NCI-H146 (cell line): ENCODE results near the gene CRAMP1.

Source experiments
- DNase-seq: peaks from one replicate; lab custom pipeline; 2025; lab: John Stamatoyannopoulos, UW

Gene CRAMP1

DNA sequence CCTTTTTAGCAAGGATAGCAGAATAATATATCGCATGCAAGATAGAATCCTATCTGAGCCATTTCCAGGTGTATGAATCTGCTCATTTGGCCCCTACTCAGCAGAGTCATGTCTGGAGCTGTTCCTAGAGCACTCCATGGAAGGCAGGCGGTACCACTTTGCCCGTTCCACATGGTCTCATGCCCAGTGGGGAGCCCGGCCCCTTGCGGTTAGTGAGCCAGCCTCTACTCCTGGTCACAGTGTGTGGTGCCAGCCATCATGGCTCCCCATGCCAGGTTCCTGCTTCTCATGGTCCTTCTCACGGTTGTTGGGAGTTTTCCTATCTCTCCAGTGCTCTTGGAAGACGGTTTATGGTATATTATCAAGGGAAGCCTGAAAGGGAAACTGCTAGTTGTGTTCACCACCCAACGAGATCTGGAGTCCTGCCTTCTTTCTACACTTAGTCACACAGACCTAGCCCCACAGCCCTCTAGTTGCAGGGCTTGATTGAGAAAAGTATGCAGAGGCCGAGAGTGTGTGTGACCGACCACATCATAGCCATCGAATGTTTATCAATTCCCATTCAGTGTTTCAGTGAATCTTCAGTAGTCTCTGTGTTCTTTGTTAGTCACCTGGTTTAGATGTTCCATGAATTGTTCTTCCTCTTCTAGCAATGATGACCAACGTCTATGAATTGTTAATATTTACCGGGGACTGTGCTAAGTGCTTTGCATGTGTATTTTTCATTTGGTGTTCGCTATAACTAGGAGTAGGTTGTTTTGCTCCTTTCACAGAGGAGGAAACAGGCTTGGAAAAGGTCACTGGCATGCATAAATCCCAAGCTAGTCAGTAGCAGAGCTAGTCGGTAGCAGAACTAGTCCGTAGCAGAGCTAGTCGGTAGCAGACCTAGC, 75.5 kb downstream of the CRAMP1 start:
- DNase-seq = no peak

DNA sequence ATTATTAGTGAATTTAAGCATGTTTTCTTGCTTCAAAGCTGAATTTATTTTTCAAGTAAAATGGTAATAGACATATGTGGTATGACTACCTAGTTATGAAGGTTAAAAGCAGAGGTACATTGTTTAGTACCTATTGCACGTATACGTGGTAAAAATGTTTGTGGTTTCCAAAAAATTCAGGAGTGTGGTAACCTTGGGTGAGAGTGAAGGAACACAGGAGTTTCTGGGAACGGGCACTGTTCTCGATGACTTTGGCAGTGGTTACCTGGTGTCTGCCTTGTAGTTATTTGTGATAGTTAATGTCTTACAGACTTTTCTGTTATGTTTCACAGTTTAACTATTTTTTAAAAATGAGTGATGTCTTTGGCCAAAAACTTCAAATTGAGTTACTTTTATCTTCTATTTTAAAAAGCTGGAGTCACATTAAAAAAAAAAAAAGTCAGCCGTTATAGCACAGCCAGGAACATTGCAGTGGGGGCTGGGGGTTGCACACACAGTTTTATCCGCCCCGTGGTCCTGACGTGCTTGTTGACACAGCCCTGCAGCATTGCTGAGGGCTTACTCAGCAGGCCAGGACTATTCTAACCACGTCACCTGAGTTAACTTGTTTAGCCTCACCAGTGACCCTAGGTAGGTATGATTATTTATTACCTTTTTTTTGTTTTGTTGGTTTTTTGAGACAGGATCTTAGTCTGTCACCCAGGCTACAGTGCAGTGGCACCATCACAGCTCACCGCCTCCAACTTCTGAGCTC, 76.8 kb downstream of the CRAMP1 start:
- DNase-seq = no peak

DNA sequence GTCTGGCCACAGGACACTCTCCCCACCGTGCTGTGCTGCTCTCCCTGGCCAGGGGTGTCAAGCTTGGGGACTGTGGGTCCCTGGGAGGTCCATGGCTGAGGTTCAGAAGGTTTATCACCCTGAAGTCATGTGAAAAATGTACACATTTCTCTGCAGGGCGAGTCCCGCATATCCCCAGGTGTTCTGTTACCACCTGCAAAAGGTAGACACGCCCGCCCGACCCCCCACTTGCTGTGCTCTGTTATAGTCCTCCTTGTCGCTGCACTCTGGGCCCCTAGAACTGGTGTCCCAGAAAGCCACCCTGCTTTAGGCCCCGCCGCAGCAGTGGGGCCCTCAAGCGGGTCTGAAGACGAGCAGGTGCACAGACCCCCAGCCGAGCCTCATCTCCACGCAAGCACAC, 77.7 kb downstream of the CRAMP1 start:
- DNase-seq = no peak

DNA sequence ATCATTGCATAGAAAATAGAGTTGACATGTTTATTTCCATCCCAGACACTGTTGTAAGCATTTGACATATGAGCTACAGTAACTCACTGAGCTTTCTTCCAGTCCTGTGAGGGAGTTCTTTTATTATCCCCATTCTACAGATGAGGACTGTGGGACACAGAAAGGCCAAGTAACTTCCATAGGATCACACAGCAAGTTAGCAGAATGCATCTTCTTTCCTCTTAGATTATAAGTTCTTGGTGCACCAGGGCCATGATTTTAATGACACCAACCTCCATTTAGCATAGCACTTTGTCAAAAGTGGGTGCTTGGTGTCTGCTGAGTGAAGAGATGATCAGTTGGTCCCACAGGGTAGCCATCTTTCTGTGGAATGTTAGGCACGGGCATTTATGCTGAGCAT, 78.7 kb downstream of the CRAMP1 start:
- no peak for DNase-seq

DNA sequence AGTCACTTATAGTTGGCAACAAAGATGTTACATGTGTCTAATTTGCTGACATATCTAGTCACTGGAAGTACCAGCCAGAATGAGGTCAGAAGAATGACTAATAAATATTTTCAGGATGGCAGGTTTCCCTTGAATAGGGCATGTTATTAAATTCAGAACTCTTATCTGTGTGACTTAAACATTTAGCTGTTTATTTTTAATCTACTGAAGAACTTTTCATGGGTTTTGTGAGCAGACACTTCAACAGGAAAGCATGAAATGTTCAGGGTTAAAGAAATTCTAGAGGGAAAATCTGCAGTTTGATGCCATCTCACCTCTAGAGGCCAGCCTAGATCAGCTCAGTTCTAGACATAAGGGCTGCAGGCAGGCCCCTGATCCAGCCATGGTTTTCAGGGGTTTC, 79.1 kb downstream of the CRAMP1 start:
- DNase-seq = no peak

DNA sequence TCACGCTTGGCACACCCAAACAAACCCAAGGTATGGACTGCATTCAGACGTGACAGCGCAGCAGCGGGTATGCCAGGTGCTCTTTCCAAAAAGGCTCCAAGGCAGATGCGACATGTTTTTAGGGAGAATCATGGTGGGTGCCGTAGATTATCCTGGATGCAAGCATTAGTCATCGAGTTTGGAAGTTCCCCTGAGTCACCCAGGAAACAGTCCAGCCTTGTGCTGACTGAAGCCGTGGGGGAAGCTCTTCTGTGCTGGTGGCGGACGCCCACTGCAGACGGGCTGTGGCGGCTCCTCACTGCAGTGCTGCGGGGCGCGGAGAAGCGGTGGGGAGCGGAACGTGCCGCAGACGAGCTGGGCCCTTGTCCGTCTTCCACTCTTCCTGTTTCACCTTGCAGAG, 79.8 kb downstream of the CRAMP1 start:
- no peak for DNase-seq

DNA sequence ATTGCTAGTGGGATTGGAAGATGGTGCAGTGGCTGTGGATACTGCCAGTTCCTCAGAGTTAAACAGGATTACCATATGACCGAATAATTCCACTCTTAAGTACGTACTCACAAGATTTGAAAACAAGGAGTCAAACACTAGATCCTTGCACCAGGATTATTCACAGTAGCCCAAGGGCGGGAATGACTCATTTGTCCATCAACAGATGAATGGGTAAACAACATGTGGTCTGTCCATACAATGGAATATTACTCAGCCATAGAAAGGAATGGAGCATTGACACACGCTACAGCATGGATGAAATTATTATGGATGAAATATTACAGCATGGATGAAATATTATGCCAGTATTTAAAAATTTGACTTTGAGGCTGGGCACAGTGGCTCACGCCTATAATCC, 84.7 kb downstream of the CRAMP1 start:
- no peak for DNase-seq

DNA sequence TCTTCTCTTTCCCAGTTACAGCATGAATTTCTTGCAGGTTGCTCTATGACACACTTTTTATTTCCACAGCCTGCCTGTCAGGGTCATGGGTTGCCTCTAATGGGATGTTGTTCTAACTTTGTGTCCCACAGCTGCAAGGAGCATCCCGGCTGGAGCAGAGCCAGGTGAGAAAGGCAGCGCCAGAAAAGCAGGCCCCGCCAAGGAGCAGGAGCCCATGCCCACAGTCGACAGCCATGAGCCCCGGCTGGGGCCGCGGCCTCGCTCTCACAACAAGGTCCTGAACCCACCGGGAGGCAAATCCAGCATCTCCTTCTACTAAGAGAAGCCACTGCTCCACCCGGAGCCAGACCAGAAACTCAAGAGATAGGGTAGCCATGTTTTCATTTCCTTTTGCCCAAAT, 86.5 kb downstream of the CRAMP1 start:
- DNase-seq = no peak

DNA sequence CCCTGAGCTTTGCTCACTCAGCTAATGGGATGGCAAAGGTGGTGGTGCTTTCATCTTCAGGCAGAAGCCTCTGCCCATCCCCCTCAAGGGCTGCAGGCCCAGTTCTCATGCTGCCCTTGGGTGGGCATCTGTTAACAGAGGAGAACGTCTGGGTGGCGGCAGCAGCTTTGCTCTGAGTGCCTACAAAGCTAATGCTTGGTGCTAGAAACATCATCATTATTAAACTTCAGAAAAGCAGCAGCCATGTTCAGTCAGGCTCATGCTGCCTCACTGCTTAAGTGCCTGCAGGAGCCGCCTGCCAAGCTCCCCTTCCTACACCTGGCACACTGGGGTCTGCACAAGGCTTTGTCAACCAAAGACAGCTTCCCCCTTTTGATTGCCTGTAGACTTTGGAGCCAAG, 88.1 kb downstream of the CRAMP1 start:
- no peak for DNase-seq

DNA sequence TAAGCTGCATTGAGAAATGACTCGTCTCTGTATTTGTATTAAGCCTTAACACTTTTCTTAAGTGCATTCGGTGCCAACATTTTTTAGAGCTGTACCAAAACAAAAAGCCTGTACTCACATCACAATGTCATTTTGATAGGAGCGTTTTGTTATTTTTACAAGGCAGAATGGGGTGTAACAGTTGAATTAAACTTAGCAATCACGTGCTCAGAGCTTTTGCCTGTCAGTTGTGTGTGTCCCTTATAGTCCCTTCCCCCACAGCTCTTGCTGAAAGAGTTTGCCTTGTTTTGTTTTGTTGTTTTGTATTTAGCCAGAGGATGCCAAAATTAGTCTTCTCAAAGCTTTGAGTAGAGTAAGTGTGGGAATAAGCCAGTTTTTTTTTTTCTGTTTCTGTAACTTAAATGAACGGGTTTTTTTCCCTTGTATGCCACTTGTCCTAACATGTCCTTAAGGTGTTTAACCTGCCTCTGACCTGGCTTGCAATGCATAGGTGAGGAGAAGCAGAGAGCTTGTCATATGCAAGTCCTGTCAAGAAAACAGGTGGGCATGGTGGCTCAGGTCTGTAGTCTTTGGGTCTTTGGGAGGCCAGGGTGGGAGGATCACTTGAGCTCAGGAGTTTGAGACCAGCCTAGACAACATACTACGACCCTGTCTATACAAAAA, 89.2 kb downstream of the CRAMP1 start:
- no peak for DNase-seq

DNA sequence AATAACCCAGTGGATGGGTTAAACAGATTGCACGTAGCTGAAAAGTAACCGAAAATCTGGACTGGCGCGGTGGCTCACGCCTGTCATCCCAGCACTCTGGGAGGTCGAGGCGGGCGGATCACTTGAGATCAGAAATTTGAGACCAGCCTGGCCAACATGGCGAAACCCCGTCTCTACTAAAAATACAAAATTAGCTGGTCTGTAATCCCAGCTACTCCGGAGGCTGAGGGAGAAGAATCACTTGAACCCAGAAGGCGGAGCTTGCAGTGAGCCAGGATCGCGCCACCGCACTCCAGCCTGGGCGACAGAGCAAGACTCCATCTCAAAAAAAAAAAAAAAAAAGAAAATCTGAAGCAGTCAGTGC, 93.1 kb downstream of the CRAMP1 start:
- peak; percentile 33 for DNase-seq

DNA sequence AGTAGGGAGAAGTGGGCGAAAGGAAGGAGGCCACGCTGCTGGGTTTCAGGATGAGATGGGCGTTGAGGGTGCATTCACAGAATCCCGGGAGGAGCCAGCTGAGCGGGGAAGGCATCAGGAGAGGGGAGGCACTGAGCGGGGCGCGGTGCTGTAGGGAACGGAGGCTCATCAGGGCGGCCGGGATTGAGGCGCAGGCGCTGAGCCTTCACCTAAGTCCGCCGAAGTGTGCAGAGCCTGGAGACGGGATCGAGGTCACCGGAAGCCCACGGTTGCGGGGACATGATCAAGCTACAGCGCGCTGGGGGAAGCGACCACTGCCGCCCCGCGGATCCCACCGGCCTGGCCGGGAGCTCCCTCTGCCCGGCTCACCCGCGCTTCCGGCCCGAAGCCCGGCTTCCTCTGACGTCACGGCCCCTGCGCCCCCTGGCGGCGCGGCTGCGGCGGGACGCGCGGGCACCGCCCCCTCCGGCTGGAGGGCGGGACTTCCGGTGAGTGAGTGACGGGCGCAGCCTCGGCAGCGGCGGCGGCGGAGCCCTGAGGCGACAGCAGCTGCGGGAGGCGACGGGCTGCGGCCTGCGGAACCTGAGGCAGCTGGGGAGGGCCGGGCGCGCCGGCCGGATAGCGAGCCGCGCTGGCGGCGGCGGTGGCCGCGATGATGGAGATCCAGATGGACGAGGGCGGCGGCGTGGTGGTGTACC, 93.7 kb downstream of the CRAMP1 start, which contains the start of gene MAPK8IP3:
Gene MAPK8IP3 (plus strand): TSS at position 508 of the 698 bp plus-strand sequence. CDS start 145 bp downstream, at position 653.
- peak; percentile 92 for DNase-seq

DNA sequence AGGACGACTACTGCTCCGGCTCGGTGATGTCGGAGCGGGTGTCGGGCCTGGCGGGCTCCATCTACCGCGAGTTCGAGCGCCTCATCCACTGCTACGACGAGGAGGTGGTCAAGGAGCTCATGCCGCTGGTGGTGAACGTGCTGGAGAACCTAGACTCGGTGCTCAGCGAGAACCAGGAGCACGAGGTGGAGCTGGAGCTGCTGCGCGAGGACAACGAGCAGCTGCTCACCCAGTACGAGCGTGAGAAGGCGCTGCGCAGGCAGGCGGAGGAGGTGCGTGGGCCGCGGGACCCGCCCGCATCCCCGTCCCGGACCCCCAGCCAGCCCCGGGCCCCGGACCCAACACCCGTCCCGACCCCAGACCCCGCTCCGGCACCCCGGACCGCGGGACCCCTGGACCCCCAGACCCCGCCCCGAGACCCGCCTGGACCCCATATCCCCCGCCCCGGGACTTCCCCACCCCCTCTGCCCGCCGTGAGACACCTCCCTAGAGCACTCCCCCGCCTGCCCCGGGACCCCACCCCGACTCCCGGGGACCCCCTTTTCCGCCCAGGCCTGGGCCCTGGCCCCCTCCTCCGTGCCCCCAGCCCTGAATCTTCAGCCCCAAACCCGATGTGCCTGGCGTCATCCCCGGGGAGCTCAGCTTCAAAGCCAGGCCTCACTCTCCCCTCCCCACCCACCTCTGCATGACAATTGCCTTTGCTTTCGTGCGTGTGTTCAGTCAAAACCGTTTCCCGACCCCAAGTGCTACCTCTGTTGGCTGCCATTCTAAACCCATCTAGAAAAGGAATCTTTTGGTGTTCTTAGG, 94.4 kb downstream of the CRAMP1 start:
- peak; percentile 67 for DNase-seq

DNA sequence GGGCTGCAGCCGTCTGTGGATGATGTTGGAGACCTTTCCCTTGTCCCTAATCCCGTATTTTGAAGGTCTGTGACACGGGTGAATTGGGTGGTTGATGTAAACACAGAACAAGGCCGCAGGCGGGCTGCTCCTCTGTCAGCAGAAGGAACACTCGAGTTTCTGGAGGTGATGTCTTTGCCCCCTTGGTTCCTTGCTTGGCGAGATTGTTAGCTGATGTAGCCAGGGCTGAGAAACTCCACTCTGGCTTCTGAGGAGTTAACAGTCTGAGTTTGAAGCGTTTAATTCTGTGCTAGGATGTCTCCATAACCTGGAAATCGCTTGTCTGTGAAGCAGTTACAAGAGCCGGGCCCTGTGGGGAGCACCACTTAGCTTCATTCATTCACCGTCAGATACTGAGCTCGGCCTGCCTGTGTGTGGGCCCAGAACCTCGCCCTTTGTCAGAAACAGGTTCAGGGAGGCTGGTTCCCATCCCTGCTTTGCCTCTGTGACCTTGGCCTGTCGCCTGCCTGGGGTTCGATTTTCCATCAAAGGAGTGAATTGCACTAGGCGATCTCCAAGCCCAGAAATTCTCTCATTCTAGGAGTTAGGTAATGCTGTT, 95.1 kb downstream of the CRAMP1 start:
- DNase-seq = peak; percentile 26

DNA sequence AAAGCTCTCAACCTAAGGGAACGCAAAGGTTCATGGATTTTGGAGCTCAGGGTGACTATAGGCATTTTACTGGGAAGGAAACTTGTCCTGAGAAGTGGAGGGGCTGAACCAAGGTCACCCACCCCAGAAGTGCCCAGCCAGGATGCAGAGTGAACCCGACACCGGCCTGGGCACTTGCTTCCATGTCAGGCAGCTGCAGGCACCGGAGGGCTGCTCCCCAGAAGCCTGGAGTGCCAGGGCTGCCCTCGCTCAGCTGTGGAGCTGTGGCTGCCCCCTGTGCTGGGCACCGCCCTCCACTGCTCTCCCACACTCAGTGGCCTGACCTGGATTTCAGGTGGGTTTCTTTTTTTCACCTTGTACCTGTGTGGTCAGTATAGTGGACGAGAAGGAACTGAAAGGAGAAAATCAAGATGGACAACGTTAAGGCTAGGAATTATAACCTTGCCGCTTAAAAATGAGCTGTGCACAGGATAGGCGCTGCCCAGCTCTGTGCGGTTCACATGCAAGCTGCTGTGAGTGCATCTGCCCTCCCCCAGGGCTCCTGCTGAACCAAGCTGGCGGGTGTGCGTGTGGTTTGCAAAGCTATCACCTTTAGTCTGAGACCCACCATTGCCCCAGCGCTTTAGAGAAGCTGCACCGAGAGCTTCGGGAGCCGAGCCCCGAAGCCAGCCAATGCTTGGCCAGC, 96.1 kb downstream of the CRAMP1 start:
- no peak for DNase-seq

DNA sequence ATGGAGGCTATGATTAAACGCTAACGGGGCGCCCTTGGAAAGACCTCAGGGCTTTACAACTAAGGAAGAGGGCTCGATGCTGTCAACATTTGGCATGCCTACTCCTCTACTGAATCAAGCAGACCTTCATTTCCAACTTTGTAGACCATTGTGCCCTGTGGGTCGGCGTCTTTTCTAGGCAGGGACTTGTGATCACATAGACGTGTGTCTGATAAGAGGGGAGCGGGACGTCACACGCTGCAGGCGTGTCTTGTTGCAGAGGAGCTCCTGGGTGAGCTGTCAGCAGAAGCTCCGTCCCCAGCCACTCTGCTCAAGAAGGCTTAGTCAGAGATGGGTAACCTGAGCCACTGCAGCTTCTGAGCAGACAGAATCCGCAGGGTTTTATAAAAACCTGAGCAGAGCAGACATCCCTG, 96.6 kb downstream of the CRAMP1 start:
- DNase-seq = no peak

DNA sequence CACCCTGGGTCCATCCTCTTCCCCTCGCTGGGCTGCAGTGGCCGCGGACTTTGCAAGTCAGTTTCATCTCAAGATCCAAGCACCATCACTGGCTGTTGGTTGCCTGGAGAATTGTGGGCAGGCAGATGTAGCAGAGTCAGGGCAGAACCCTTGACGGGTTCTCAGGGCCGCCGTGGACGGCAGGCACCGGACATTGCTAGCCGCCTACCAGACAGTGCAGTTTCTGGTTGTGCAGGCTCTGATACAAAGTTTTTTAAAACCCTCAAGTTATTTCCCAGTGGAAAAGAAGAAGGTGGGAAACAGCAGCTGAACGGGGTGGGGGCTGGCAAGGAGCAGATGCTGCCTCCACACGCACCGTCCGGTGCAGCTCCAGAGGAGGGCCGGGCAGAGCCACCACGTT, 97.2 kb downstream of the CRAMP1 start:
- no peak for DNase-seq

DNA sequence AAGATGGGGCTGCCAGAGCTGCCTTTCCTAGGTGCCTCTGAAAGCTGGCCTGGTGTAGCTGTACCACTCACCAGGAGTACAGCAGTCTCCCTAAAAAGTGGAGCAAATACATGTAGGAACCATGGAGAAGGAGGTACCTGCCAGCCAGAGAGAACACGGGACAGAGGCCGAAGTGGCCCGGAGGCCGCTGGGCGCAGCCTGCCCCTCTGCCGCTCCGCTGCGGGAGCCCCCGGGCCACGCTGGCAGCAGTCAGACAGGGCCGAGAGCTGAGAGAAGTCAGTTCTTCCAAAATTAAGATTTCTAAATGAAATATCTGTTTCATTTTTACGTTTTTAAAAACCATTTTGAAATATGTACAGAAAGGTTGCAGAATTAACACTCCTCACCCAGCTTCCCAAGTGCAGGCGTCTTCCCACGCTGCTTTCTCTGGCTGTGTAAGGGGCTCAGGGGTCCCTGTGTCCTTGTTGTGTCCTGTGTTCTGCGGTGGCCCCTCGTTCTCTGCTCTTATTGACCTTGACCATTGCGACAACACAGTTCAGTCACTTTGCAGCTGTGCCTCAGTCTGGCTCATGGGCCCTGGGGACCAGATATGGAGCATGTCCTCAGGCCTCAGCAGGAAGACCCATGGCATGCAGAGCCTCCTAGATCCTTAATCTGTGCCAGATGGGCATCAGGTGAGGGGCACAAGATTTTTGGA, 98.8 kb downstream of the CRAMP1 start:
- no peak for DNase-seq

DNA sequence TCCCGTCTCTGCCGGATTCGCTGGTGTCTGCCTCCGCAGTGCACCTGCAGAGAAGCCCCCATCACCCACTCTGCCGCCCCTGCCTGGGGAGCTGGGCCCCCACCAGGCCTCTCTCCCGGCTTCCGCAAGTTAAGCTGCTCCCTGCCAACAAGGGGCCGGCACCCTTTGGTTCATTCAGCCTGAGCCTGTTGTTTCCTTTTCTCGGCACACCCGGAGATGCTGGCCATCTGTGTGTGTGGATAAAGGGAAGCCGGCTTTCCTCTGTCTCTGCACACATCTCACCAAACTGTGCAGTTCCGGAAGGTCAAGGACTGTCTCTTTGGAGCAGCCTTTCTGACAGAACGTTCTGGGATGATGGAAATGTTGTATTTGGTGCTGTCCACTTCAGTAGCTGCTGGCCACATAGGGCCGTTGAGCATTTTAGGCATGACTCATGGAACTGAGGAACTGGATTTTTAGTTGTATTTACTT, 100.7 kb downstream of the CRAMP1 start:
- DNase-seq = no peak

DNA sequence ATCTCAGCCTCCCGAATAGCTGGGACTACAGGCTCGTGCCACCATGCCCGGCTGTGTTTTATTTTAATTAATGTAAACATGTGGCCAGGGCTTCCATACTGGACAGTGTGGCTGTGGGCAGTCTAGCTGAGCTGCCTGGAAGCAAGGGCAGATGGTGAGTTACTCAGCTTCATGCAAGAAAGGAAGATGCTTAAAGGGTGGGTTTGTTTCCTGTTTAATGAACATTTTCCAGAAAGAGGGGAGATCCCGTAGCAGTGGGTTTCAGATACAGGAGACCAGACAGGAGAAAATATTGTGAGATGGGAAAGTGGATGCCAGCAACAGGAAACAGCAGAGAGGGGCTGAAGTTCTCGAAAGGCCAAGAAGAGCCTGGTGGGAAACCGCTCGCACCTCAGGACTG, 101.2 kb downstream of the CRAMP1 start:
- no peak for DNase-seq
